Esophagus (tissue), 2 donors: ENCODE results near the gene PPAT. TPM values are rescaled to one million over a fixed set of nuclear protein-coding genes. Genes with fewer than 3 reads are reported as not detected.
"Not testable (repeated sequence)": the region's sequence is repeated elsewhere in the genome, so short reads cannot be mapped to it uniquely, and the experiment has no call there.

ENCODE experiments used
- H3K27ac ChIP-seq, 2 donors: one replicate each; pipeline ENCODE4 v1.5.1; 2013; ENCODE audit warnings: low read depth in 2 of 2, mild to moderate bottlenecking in 2 of 2, inconsistent platforms in 1 of 2, low read length in 1 of 2, moderate library complexity in 1 of 2
- H3K27me3 ChIP-seq, 2 donors: one replicate each; pipeline ENCODE4 v1.6.1; 2013; ENCODE audit warnings: low read length in 2 of 2, control low read depth in 1 of 2, mild to moderate bottlenecking in 1 of 2; ENCODE audit not compliant: insufficient read depth in 2 of 2, control insufficient read depth in 1 of 2
- H3K36me3 ChIP-seq, 2 donors: one replicate each; pipeline ENCODE4 v1.6.1; 2013; ENCODE audit warnings: low read length in 1 of 2; ENCODE audit not compliant: control insufficient read depth in 2 of 2, insufficient read depth in 2 of 2
- H3K4me1 ChIP-seq, 2 donors: one replicate each; pipeline ENCODE4 v1.6.1; 2013; ENCODE audit warnings: low read length in 1 of 2; ENCODE audit not compliant: control insufficient read depth in 2 of 2, insufficient read depth in 2 of 2
- H3K4me3 ChIP-seq, 2 donors: one replicate each; pipeline ENCODE4 v1.5.1; 2013; ENCODE audit warnings: low read length in 2 of 2, mild to moderate bottlenecking in 2 of 2, low read depth in 1 of 2, moderate library complexity in 1 of 2
- H3K9me3 ChIP-seq, 2 donors: one replicate each; pipeline ENCODE4 v1.6.1; 2013; ENCODE audit warnings: mild to moderate bottlenecking in 2 of 2, low read depth in 1 of 2, low read length in 1 of 2, moderate library complexity in 1 of 2; ENCODE audit not compliant: control insufficient read depth in 2 of 2, insufficient read depth in 1 of 2
- WGBS, 2 donors: extraction: QIAGEN DNeasy Blood & Tissue Kit; methylation state at CpG; one replicate each; pipeline ENCODE4 v1.1.7; 2013; 5-methylcytosine and 5-hydroxymethylcytosine counted together
- polyA plus RNA-seq, 2 donors: library from polyadenylated mRNA; stranded (reverse); fragments of 200-250 nt; gene quantifications; one replicate each; pipeline ENCODE4 v1.2.3, GENCODE V29; 2013
- donor health status: healthy with polysubstance abuse.
- donor health status: Bipolar disorder and iron deficiency.

The PPAT gene
- polyA plus RNA-seq, 2 donors, result 2.6 to 3.8 TPM

- 95 to 96% methylated on average over 3 of the region's 3 CpGs for whole genome bisulfite sequencing, 2 donors
- H3K27me3 ChIP-seq, result no peaks in the 10 kb centered on the region
- H3K4me3 ChIP-seq, result no peak overlapping the region
- no peak overlapping the region for H3K27ac ChIP-seq
- H3K9me3 ChIP-seq, result no peaks in the 10 kb centered on the region
- no peaks in the 10 kb centered on the region for H3K36me3 ChIP-seq
- no peaks in the 10 kb centered on the region for H3K4me1 ChIP-seq
Measured at GRCh38 chr4:56370377-56370776, 65.0 kb downstream of the PPAT start.

GRCh38 chr4:56362981-56363380 lies 72.4 kb downstream of the PPAT start:
- not testable (repeated sequence) for H3K27ac ChIP-seq, H3K4me3 ChIP-seq, H3K4me1 ChIP-seq, H3K27me3 ChIP-seq, H3K36me3 ChIP-seq, H3K9me3 ChIP-seq
- WGBS, 2 donors, result 93 to 97% methylated on average over 12 of the region's 12 CpGs

GRCh38 chr4:56360071-56360470 lies 75.3 kb downstream of the PPAT start:
- Histone ChIP-seq H3K36me3 (peaks cover 0 to 3% of the 10 kb centered on the region in 2 donors), H3K27ac (no peak overlapping the region), H3K27me3 (no peaks in the 10 kb centered on the region), H3K9me3 (no peaks in the 10 kb centered on the region), H3K4me1 (no peaks in the 10 kb centered on the region), H3K4me3 (no peak overlapping the region)

- no peak overlapping the region for H3K4me3 ChIP-seq
- WGBS, 2 donors, result 96 to 98% methylated on average over 9 of the region's 9 CpGs
- H3K4me1 ChIP-seq, result no peaks in the 10 kb centered on the region
- no peak overlapping the region for H3K27ac ChIP-seq
- H3K9me3 ChIP-seq, result no peaks in the 10 kb centered on the region
- H3K36me3 ChIP-seq, result peaks cover 0 to 3% of the 10 kb centered on the region in 2 donors
- H3K27me3 ChIP-seq, result no peaks in the 10 kb centered on the region
Measured at GRCh38 chr4:56356650-56357049, 78.8 kb downstream of the PPAT start.

GRCh38 chr4:56348576-56348975 lies 86.8 kb downstream of the PPAT start:
- Histone ChIP-seq H3K27ac (no peak overlapping the region), H3K4me3 (no peak overlapping the region), H3K4me1 (no peaks in the 10 kb centered on the region), H3K36me3 (peaks cover 0 to 2% of the 10 kb centered on the region in 2 donors), H3K27me3 (no peaks in the 10 kb centered on the region), H3K9me3 (no peaks in the 10 kb centered on the region)
- 94 to 96% methylated on average over 3 of the region's 3 CpGs for WGBS, 2 donors

GRCh38 chr4:56345458-56345857 lies 90.0 kb downstream of the PPAT start:
- H3K27me3 ChIP-seq, result no peaks in the 10 kb centered on the region
- H3K36me3 ChIP-seq, result peaks cover 0 to 2% of the 10 kb centered on the region in 2 donors
- H3K4me3 ChIP-seq, result no peak overlapping the region
- WGBS, 2 donors, result 94 to 95% methylated on average over 4 of the region's 4 CpGs
- H3K27ac ChIP-seq, result no peak overlapping the region
- no peaks in the 10 kb centered on the region for H3K9me3 ChIP-seq
- H3K4me1 ChIP-seq, result no peaks in the 10 kb centered on the region

Other genes with a start within 250 kb of the PPAT start
- gene AASDH, start 48.1 kb downstream of the PPAT start, polyA plus RNA-seq, result 1 to 10 TPM; 1.8 to 2.8 TPM
- 10 to 100 TPM; 46.0 to 62.7 TPM for gene PAICS, start 645 bp upstream of the PPAT start, polyA plus RNA-seq
- 10 to 100 TPM; 22.6 to 28.8 TPM for gene SRP72, start 32.0 kb upstream of the PPAT start, polyA plus RNA-seq
- under 1 TPM; 0.34 to 0.37 TPM for gene ARL9, start 70.2 kb upstream of the PPAT start, polyA plus RNA-seq
- gene HOPX, start 245.7 kb upstream of the PPAT start, polyA plus RNA-seq, result 1,000 to 10,000 TPM in 1 of 2 donors, 100 to 1,000 TPM in 1; 649 to 1,386 TPM